Mesendoderm (in vitro differentiated cells): ENCODE data around the gene CAMTA1.

Source experiments
- DNase-seq: peaks from one replicate; pipeline ENCODE4 v3.0.0; 2013
- H2AK5ac ChIP-seq: 2 replicates; pipeline ENCODE4 v1.6.1; 2013; ENCODE audit warnings: low read length, inconsistent platforms
- H2BK120ac ChIP-seq: 2 replicates; pipeline ENCODE4 v1.6.1; 2013; ENCODE audit warnings: low read depth, mild to moderate bottlenecking, low read length, moderate library complexity, mixed read lengths
- H2BK15ac ChIP-seq: replicated peaks from 2 replicates; pipeline ENCODE4 v1.6.1; 2013; ENCODE audit warnings: low read depth, mild to moderate bottlenecking, moderate library complexity
- H2BK5ac ChIP-seq: 2 replicates; pipeline ENCODE4 v1.6.1; 2013; ENCODE audit warnings: low read length, inconsistent platforms
- H3K18ac ChIP-seq: 2 replicates; pipeline ENCODE4 v1.6.1; 2013; ENCODE audit warnings: mild to moderate bottlenecking, low read length, mixed read lengths
- H3K23ac ChIP-seq: one replicate; pipeline ENCODE4 v1.6.1; 2013; ENCODE audit warnings: low read length
- H3K27ac ChIP-seq: 2 replicates; pipeline ENCODE4 v1.5.1; 2013; ENCODE audit warnings: low read depth, mild to moderate bottlenecking, inconsistent platforms, low read length, moderate library complexity
- H3K27me3 ChIP-seq: 2 replicates; pipeline ENCODE4 v1.6.1; 2013; ENCODE audit warnings: low read length, control low read depth, mild to moderate bottlenecking, inconsistent platforms; ENCODE audit not compliant: insufficient read depth, poor library complexity
- H3K36me3 ChIP-seq: 2 replicates; pipeline ENCODE4 v1.6.1; 2013; ENCODE audit warnings: low read length, inconsistent platforms; ENCODE audit not compliant: control insufficient read depth, insufficient read depth
- H3K4ac ChIP-seq: one replicate; pipeline ENCODE4 v1.6.1; 2013; ENCODE audit warnings: low read depth, mild to moderate bottlenecking, low read length, moderate library complexity
- H3K4me1 ChIP-seq: 2 replicates; pipeline ENCODE4 v1.6.1; 2013; ENCODE audit warnings: low read depth, low read length, inconsistent platforms; ENCODE audit not compliant: control insufficient read depth
- H3K4me2 ChIP-seq: 2 replicates; pipeline ENCODE4 v1.6.1; 2013; ENCODE audit warnings: low read length
- H3K4me3 ChIP-seq: 2 replicates; pipeline ENCODE4 v1.5.1; 2013; ENCODE audit warnings: mild to moderate bottlenecking, low read length
- H3K56ac ChIP-seq: one replicate; pipeline ENCODE4 v1.6.1; 2013; ENCODE audit warnings: low read length
- H3K79me1 ChIP-seq: 2 replicates; pipeline ENCODE4 v1.6.1; 2013; ENCODE audit warnings: low read length, inconsistent platforms
- H3K79me2 ChIP-seq: 2 replicates; pipeline ENCODE4 v1.6.1; 2013; ENCODE audit warnings: mild to moderate bottlenecking, low read length; ENCODE audit not compliant: control insufficient read depth, insufficient read depth
- H3K9ac ChIP-seq: 2 replicates; pipeline ENCODE4 v1.6.1; 2013; ENCODE audit warnings: low read length, inconsistent platforms
- H4K5ac ChIP-seq: one replicate; pipeline ENCODE4 v1.6.1; 2013; ENCODE audit warnings: low read length
- H4K8ac ChIP-seq: one replicate; pipeline ENCODE4 v1.6.1; 2013; ENCODE audit warnings: low read depth, mild to moderate bottlenecking, control low read depth, low read length, moderate library complexity
- WGBS: extraction: QIAGEN DNeasy Blood & Tissue Kit; methylation state at CpG from one replicate; pipeline ENCODE4 v1.1.7; 2013; ENCODE audit warnings: low lambda C conversion rate, missing lambda C conversion rate; ENCODE audit not compliant: insufficient coverage; ENCODE audit errors: extremely low coverage; 5-methylcytosine and 5-hydroxymethylcytosine counted together

The CAMTA1 gene

DNA sequence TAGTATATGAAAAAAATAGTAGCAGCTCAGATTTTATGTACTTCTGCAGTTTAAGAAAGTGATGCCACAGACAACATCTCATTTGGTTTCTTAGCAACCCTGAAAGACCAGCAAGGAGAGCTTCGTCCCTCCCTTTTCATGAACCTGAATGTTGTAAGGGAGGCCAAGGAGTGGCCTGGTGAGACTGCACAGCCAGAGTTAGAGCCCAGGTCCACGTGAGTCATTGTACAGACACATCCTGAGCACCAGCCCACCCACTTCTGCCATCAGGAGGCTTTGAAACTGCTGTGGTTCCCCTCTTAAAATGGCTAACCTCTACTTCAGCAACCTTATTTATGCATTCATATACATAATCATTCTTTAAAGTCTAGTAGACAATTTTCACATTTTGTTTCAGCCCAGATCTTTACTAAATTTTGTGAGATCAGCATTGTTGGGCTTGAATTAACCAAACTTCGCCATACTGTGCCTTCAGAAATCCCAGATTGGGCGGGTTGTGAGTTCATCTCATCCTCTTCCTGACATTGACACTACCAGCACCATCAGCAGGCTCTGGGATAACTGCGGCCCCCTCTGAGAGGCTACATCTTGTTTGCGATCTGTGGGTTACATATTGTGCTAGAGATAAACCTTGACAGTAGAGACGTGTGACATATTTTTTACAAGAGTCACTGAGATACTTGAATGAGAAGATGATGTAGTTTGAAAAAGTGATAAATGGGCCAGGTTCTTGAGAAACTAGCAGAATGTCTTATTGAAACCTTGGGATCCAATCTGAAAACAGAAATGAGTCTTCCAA, 106.7 kb downstream of the CAMTA1 start:
- Histone ChIP-seq H3K4me3 (no peak overlapping the region), H2BK15ac (no peak overlapping the region), H4K8ac (no peak overlapping the region), H3K27me3 (no peaks in the 10 kb centered on the region), H2BK5ac (no peak overlapping the region), H3K36me3 (no peaks in the 10 kb centered on the region), H3K4me2 (no peak overlapping the region), H3K56ac (no peak overlapping the region), H3K9ac (no peak overlapping the region), H3K79me1 (no peaks in the 10 kb centered on the region), H3K4me1 (peaks cover 6% of the 10 kb centered on the region), H3K23ac (no peak overlapping the region), H2BK120ac (no peak overlapping the region), H4K5ac (no peak overlapping the region), H2AK5ac (no peak overlapping the region), H3K18ac (no peak overlapping the region), H3K79me2 (no peaks in the 10 kb centered on the region), H3K27ac (no peak overlapping the region), H3K4ac (no peak overlapping the region)
- WGBS: no CpG with 5 or more reads among the region's 7 CpGs
- DNase-seq: peak; percentile 74

- no peak overlapping the region for H4K8ac ChIP-seq
- H3K9ac ChIP-seq: no peak overlapping the region
Measured at GRCh38 chr1:6893388-6893787, 108.1 kb downstream of the CAMTA1 start.

GRCh38 chr1:6897138-6897537, 111.9 kb downstream of the CAMTA1 start:
- Histone ChIP-seq H3K4me2 (no peak overlapping the region), H3K79me2 (no peaks in the 10 kb centered on the region), H3K18ac (no peak overlapping the region), H3K36me3 (no peaks in the 10 kb centered on the region), H2BK5ac (no peak overlapping the region), H2BK15ac (no peak overlapping the region), H4K5ac (no peak overlapping the region), H3K23ac (no peak overlapping the region), H2AK5ac (no peak overlapping the region), H3K27ac (no peak overlapping the region), H2BK120ac (no peak overlapping the region), H3K27me3 (no peaks in the 10 kb centered on the region), H4K8ac (no peak overlapping the region), H3K79me1 (no peaks in the 10 kb centered on the region), H3K4me1 (peaks cover 4% of the 10 kb centered on the region), H3K56ac (no peak overlapping the region), H3K9ac (no peak overlapping the region), H3K4ac (no peak overlapping the region), H3K4me3 (no peak overlapping the region)
- WGBS: no CpG with 5 or more reads among the region's 2 CpGs
- DNase-seq: no peak

More at GRCh38 chr1:6893388-6893787, 108.1 kb downstream of the CAMTA1 start:
- Histone ChIP-seq H2BK5ac (no peak overlapping the region), H3K36me3 (no peaks in the 10 kb centered on the region), H3K79me1 (no peaks in the 10 kb centered on the region), H3K27me3 (no peaks in the 10 kb centered on the region), H2BK15ac (no peak overlapping the region), H4K5ac (no peak overlapping the region), H3K27ac (no peak overlapping the region), H3K4me3 (no peak overlapping the region), H3K4ac (no peak overlapping the region), H2AK5ac (no peak overlapping the region), H3K23ac (no peak overlapping the region), H3K4me1 (peaks cover 6% of the 10 kb centered on the region), H2BK120ac (no peak overlapping the region), H3K56ac (no peak overlapping the region), H3K79me2 (no peaks in the 10 kb centered on the region), H3K18ac (no peak overlapping the region), H3K4me2 (no peak overlapping the region)
- no peak for DNase-seq
- WGBS: no CpG with 5 or more reads among the region's 7 CpGs

GRCh38 chr1:6898974-6899539, 113.8 kb downstream of the CAMTA1 start:
- H3K4me1 ChIP-seq: peaks cover 4% of the 10 kb centered on the region
- H3K27ac ChIP-seq: no peak overlapping the region
- H2AK5ac ChIP-seq: no peak overlapping the region
- H3K4ac ChIP-seq: no peak overlapping the region
- H3K18ac ChIP-seq: no peak overlapping the region
- no peaks in the 10 kb centered on the region for H3K27me3 ChIP-seq
- no peaks in the 10 kb centered on the region for H3K79me2 ChIP-seq
- H3K4me3 ChIP-seq: no peak overlapping the region
- no peak overlapping the region for H2BK15ac ChIP-seq
- no peak overlapping the region for H2BK5ac ChIP-seq
- WGBS: no CpG with 5 or more reads among the region's 7 CpGs
- H3K36me3 ChIP-seq: no peaks in the 10 kb centered on the region
- no peak overlapping the region for H3K56ac ChIP-seq
- no peak overlapping the region for H3K23ac ChIP-seq
- no peak overlapping the region for H3K4me2 ChIP-seq
- no peaks in the 10 kb centered on the region for H3K79me1 ChIP-seq
- H2BK120ac ChIP-seq: no peak overlapping the region
- DNase-seq: no peak
- no peak overlapping the region for H3K9ac ChIP-seq
- H4K5ac ChIP-seq: no peak overlapping the region
- H4K8ac ChIP-seq: no peak overlapping the region

DNA sequence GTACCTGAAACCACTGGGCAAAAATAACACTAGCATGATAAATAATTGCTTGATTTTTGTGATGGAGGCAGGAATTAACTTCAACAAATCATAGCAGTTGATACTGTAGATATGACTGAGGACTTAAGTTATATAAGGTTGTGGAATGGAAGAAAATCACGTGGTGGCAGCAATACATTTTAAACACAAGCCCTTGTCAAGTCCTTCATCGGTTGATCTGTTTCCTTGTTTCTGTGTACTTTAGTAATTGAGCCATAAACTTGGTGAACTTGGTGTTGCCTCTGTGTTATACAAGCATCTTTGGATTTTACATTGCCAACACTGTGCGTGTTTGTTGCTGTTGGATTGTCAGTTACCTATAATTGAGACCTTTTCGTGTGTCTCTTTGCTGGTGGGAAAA, 114.4 kb downstream of the CAMTA1 start:
- H3K9ac ChIP-seq: no peak overlapping the region
- WGBS: no CpG with 5 or more reads among the region's 4 CpGs
- H3K36me3 ChIP-seq: no peaks in the 10 kb centered on the region
- no peak overlapping the region for H3K4ac ChIP-seq
- no peak overlapping the region for H4K5ac ChIP-seq
- H2BK5ac ChIP-seq: no peak overlapping the region
- no peaks in the 10 kb centered on the region for H3K79me1 ChIP-seq
- H2BK120ac ChIP-seq: no peak overlapping the region
- H2AK5ac ChIP-seq: no peak overlapping the region
- no peak overlapping the region for H3K18ac ChIP-seq
- no peak overlapping the region for H3K4me2 ChIP-seq
- H3K4me1 ChIP-seq: peaks cover 4% of the 10 kb centered on the region
- no peak overlapping the region for H3K4me3 ChIP-seq
- no peak overlapping the region for H2BK15ac ChIP-seq
- H3K27ac ChIP-seq: no peak overlapping the region
- H3K27me3 ChIP-seq: no peaks in the 10 kb centered on the region
- no peak for DNase-seq
- no peaks in the 10 kb centered on the region for H3K79me2 ChIP-seq
- no peak overlapping the region for H3K23ac ChIP-seq
- no peak overlapping the region for H3K56ac ChIP-seq
- no peak overlapping the region for H4K8ac ChIP-seq
